Heart left ventricle (tissue), 16 donors: ENCODE measurements around the gene SEH1L. TPM values are rescaled to one million over a fixed set of nuclear protein-coding genes. Genes with fewer than 3 reads are reported as not detected.

Source experiments
- ATAC-seq, 4 donors: fragments of 200-7000 bp; cut with Tn5 transposase; one replicate each; pipeline ENCODE4 v1.9.1; 2020 to 2022; ENCODE audit warnings: moderate library complexity in 4 of 4, mild to moderate bottlenecking in 3 of 4, moderate number of reproducible peaks in 1 of 4
- DNase-seq, 5 donors: peaks; one replicate each; pipeline ENCODE4 v3.0.0-alpha.2; 2020
- H3K27ac ChIP-seq, 12 donors: fragments of 200-600 bp; sonication (generic) in 4 of 12; one replicate each; pipeline versions ENCODE4 v1.5.0 to v1.8.0; 2016 to 2022; ENCODE audit warnings: mild to moderate bottlenecking in 2 of 12
- H3K27me3 ChIP-seq, 9 donors: fragments of 200-600 bp; sonication (generic) in 2 of 9; one replicate each; pipeline versions ENCODE4 v1.5.1 to v1.8.0; 2016 to 2022; ENCODE audit warnings: mild to moderate bottlenecking in 3 of 9
- H3K36me3 ChIP-seq, 9 donors: fragments of 200-600 bp; sonication (generic) in 2 of 9; one replicate each; pipeline versions ENCODE4 v1.5.0 to v1.8.0; 2018 to 2022; ENCODE audit warnings: mild to moderate bottlenecking in 2 of 9
- H3K4me1 ChIP-seq, 12 donors: fragments of 200-600 bp; sonication (generic) in 4 of 12; one replicate each; pipeline versions ENCODE4 v1.5.0 to v1.8.0; 2016 to 2022; ENCODE audit warnings: mild to moderate bottlenecking in 3 of 12
- H3K4me3 ChIP-seq, 12 donors: fragments of 200-600 bp; sonication (generic) in 4 of 12; one replicate each; pipeline versions ENCODE4 v1.5.0 to v1.8.0; 2017 to 2022; ENCODE audit warnings: mild to moderate bottlenecking in 9 of 12, moderate library complexity in 4 of 12
- H3K9me3 ChIP-seq, 12 donors: fragments of 200-600 bp; sonication (generic) in 4 of 12; one replicate each; pipeline versions ENCODE4 v1.5.0 to v1.8.0; 2016 to 2022; ENCODE audit warnings: mild to moderate bottlenecking in 1 of 12
- POLR2A ChIP-seq, 2 donors: fragments of 450-650 bp; IDR thresholded peaks; one replicate each; pipeline ENCODE4 v1.6.1; 2017; ENCODE audit warnings: antibody characterized with exemption in 2 of 2, mild to moderate bottlenecking in 2 of 2, moderate library complexity in 2 of 2
- WGBS, 4 donors: extraction: QIAGEN DNeasy Blood & Tissue Kit in 2 of 4; methylation state at CpG; one replicate each; pipeline versions ENCODE4 v1.1.5 to v1.1.7; 2013 to 2018; 5-methylcytosine and 5-hydroxymethylcytosine counted together
- intact Hi-C, 10 donors: fragments of 100-400 bp; cut with DNase I; formaldehyde crosslinking; loops; one replicate each; pipeline versions ENCODE4 v1.11.1 to v1.14.2; 2022
- polyA plus RNA-seq, 2 donors: library from polyadenylated mRNA; stranded (reverse); fragments of 200-250 nt; gene quantifications; one replicate each; pipeline ENCODE4 v1.2.3, GENCODE V29; 2013
- total RNA-seq, 9 donors: library from RNA; depleted of rRNA in 2 of 9; stranded (reverse); fragments of >200 nt in 2 of 9; fragmentation: NEBNext Ultra II Directional in 3 of 9; extraction: Animal tissue kit (Norgen Biotek cat#: 25700) in 3 of 9; gene quantifications; one replicate each; pipeline versions ENCODE4 v1.1.0 to v1.2.4, GENCODE V29; 2016 to 2023
- TF ChIP-seq, protein P1 (sequence below), 12 donors: fragments of 200-600 bp; sonication (generic) in 4 of 12; IDR thresholded peaks; one replicate each; pipeline versions ENCODE4 v1.5.0 to v1.8.0; 2018 to 2022; ENCODE audit warnings: antibody characterized with exemption in 12 of 12, mild to moderate bottlenecking in 5 of 12
- donor health status: ischemic (EF 13 %, LVEDD 7.1; RV severe dilation, severe dysfunction).
- donor health status: healthy with polysubstance abuse.
- donor health status: DM: no; HTN: yes; CAD: no.
- donor health status: DM: no; HTN: no; CAD: no.
- donor health status: ischemic (EF 25% LVEDD 6.9; RV normal size, moderate dysfunction).
- donor health status: ischemic (EF 25% LVEDD 5.7; RV mildly dilated, moderate dysfunction).
- donor health status: healthy.
- donor health status: DM: yes; HTN: yes; CAD: no.
- donor health status: ischemic (EF 35%, LVEDD 5.7; RV mildly dilated, moderate dysfunction).
- donor health status: nonischemic (EF 11% LVEDD 7.7; RV severe dilation, severe dysfunction).
- donor health status: DM: yes; HTN: yes; CAD: no.
- donor health status: PGD.
- donor health status: ischemic (EF 29% LVEDD 5.4; RV normal size, mild dysfunction).
- donor health status: nonischemic (EF 23%, LVEDD 6.1; RV moderate dilation, normal function).

The SEH1L gene
- total and polyA plus RNA-seq, 11 donors: 8.6 to 39.9 (median 18.5) TPM

DNA sequence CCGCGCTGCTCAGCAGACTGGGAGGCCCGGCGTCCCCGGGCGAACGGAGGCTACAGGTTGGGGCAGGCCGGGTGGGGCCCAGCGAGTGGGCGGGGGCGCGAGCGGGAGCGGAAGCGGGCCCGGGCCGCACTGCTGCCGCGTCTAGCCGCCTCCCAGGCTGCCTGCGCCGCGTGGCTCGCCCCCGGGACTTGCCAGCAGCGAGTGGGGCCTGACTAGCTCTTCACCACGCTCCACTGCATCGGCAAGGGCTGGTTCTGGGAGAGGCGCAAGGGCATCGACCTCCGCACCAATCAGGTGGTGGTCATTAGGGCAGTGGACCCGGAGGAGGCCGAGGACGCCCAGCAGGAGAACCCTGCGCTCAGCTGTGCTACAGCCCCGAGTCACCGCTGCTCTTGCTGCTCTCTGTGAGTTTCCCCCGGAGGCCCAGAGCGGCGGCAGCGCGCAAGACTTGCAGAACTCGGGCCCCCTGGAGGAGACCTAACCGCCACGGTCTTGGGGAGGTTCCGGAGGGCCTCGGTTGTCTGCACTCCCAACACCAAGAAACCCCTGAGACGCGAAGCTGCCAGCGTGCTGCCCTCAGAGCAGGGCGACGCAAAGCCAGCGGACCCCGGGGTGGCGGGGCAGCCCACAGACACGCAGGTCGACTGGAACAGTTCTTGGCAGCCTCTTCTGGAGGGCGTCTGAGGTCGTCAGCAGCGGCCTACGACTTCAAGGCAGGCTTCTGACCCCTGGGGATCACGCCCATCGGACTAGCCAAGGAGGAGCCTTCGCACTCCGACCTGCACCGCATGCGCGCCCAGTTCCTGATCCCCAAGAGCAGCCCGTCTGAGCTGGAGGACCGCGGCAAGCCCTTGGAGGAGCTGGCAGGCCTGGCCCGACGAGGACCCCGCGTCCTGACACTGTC, 36.5 kb upstream of the SEH1L start:
- Histone ChIP-seq H3K9me3 (peaks cover 0 to 14% (median 0%) of the 10 kb centered on the region in 12 donors), H3K36me3 (no peaks in the 10 kb centered on the region), H3K27ac (peak overlapping the region in 1 of 12 donors; percentile 1), H3K4me1 (peaks cover 0 to 28% (median 13%) of the 10 kb centered on the region in 12 donors), H3K4me3 (peak overlapping the region; percentile 7 to 54 (median 40)), H3K27me3 (peaks cover 0 to 42% (median 14%) of the 10 kb centered on the region in 9 donors)
- DNase-seq: peak in 4 of 5 donors; percentile 29 to 73 (median 38)
- TF ChIP-seq, protein P1, sequence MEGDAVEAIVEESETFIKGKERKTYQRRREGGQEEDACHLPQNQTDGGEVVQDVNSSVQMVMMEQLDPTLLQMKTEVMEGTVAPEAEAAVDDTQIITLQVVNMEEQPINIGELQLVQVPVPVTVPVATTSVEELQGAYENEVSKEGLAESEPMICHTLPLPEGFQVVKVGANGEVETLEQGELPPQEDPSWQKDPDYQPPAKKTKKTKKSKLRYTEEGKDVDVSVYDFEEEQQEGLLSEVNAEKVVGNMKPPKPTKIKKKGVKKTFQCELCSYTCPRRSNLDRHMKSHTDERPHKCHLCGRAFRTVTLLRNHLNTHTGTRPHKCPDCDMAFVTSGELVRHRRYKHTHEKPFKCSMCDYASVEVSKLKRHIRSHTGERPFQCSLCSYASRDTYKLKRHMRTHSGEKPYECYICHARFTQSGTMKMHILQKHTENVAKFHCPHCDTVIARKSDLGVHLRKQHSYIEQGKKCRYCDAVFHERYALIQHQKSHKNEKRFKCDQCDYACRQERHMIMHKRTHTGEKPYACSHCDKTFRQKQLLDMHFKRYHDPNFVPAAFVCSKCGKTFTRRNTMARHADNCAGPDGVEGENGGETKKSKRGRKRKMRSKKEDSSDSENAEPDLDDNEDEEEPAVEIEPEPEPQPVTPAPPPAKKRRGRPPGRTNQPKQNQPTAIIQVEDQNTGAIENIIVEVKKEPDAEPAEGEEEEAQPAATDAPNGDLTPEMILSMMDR (IDR thresholded peaks at IDR 0.05): no peak
- TF ChIP-seq POLR2A (IDR thresholded peaks at IDR 0.05): no peak
- WGBS, 4 donors: 9 to 18% (median 14%) methylated on average over 32 to 75 of the region's 75 CpGs
- peak in 3 of 4 donors; percentile 65 to 81 (median 77) for ATAC-seq
- intact Hi-C loops: no loop called here

- 42 to 64% (median 51%) methylated on average over 40 to 75 of the region's 75 CpGs for WGBS, 4 donors
Measured at GRCh38 chr18:12911929-12912703, 35.7 kb upstream of the SEH1L start.

DNA sequence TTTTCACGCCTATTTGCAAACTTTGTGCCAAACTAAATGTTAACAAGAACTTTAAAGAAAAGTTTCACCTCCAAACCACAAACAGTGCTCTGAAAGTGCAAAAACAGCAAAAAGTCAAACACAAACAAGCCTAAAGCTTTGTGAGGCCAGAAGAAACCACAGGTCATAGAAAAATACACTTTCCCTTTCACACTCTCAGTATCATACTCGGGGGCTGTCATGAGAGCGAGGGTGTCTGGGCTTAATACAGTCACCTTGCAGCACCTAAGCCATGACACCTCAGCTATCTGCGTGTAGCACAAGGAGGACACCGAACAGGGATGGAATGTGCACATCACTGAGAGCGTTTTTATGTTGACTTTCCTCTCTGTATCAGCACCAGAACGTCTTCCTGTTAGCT, 26.6 kb upstream of the SEH1L start:
- no peak overlapping the region for H3K4me3 ChIP-seq
- 55 to 61% (median 55%) methylated on average over 7 of the region's 7 CpGs for WGBS, 4 donors

More at GRCh38 chr18:12911929-12912703, 35.7 kb upstream of the SEH1L start:
- DNase-seq (no peak), ATAC-seq (peak in 2 of 4 donors; percentile 36 to 41)
- Histone ChIP-seq H3K27ac (no peak overlapping the region), H3K9me3 (peaks cover 0 to 14% (median 0%) of the 10 kb centered on the region in 12 donors), H3K4me3 (peak overlapping the region in 10 of 12 donors; percentile 7 to 54 (median 44)), H3K36me3 (no peaks in the 10 kb centered on the region), H3K27me3 (peaks cover 0 to 42% (median 14%) of the 10 kb centered on the region in 9 donors), H3K4me1 (peaks cover 0 to 21% (median 13%) of the 10 kb centered on the region in 12 donors)
- intact Hi-C loops: no loop called here
- TF ChIP-seq, protein P1 (IDR thresholded peaks at IDR 0.05): no peak
- TF ChIP-seq POLR2A (IDR thresholded peaks at IDR 0.05): no peak

More for the DNA sequence above, 26.6 kb upstream of the SEH1L start:
- no peaks in the 10 kb centered on the region for H3K27me3 ChIP-seq
- H3K27ac ChIP-seq: no peak overlapping the region
- ATAC-seq: no peak
- intact Hi-C loops: no loop called here
- H3K9me3 ChIP-seq: no peaks in the 10 kb centered on the region
- no peaks in the 10 kb centered on the region for H3K4me1 ChIP-seq
- H3K36me3 ChIP-seq: no peaks in the 10 kb centered on the region
- no peak for DNase-seq
- TF ChIP-seq, protein P1 (IDR thresholded peaks at IDR 0.05): no peak
- no peak for TF ChIP-seq POLR2A (IDR thresholded peaks at IDR 0.05)
